HG03280 (cell line): Measurements from ENCODE around the gene SALL4.
"Not testable (repeated sequence)": the region's sequence is repeated elsewhere in the genome, so short reads cannot be mapped to it uniquely, and the experiment has no call there.

Experiments
- ATAC-seq: cut with Tn5 transposase; IDR thresholded peaks from one replicate; pipeline ENCODE4 v1.9.1; 2021; ENCODE audit warnings: mild to moderate bottlenecking, moderate library complexity; ENCODE audit not compliant: unreplicated experiment

The SALL4 gene

DNA sequence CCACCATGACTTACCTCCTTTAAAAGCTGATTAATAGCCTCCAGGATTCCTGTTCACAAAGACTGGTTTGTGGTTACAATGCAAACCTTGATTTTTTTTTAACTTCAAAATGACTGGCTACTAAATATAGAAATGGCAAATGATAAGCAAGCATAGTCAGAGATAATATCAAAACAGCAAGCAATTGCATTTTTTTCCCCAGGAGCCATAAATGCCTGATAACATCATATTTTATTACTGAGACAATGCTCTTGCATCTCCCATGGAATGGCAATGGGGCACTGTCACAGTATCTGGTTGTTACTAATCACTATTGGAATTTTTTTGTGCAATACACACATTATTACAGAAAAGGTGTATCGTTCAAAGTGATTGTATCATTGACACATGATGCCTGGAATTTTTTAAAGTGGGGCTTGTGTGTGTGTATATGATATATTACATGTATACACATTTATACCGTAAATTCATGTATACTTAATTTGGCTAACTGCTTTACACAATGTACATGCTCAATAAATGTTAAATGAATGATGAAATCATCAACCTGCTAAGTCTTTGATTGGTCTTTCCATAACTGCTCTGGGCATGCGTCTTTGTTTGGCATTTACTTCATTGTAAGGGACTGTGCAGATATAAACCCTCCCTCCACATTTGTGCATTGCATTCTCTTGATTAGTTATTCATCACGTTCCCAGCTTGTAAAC is 980 bp upstream of the SALL4 start:
- ATAC-seq, result no peak

GRCh38 chr20:51801823-51802123 is 548 bp downstream of the SALL4 start:
- ATAC-seq, result no peak

DNA sequence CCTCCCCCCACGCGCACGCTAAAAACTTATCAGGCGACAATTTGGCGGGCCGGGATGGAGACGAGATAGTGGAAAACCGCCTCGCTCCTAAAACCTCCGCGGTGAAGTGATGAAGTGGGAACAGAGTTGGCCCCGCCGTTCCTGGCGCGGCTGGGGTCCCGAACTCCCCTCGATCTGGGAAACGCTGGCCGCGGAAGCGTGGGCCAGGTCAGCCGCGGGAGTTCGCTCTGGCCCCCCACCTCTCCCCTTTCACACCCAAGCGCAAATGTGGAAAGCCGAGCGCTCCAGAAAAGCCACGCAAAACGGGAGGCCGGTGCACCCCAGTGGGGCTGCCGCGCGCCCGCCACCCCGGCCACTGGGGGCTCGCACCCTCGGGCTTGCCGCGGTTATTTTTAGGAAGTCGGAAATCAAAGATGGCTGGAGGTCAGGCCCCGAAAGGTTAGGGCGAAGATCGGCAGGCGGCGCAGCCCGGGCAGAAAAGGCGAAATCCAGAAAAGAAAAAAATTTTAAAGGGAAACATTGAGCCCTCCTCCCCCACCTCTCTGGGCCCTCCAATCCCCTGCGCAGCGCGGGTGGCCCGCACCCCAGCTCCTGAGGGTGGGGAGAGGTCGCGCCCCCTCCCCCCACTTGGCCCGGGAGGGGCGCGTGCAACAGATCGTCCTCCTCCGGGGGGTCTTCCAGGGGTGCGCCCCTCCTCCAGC is 1.0 kb downstream of the SALL4 start:
- ATAC-seq, result no peak

GRCh38 chr20:51800872-51801121 is 1.5 kb downstream of the SALL4 start:
- ATAC-seq, result no peak

- no peak for ATAC-seq
Observed at GRCh38 chr20:51800060-51800871, 2.1 kb downstream of the SALL4 start.

GRCh38 chr20:51799401-51799860 is 2.9 kb downstream of the SALL4 start:
- ATAC-seq, result no peak

DNA sequence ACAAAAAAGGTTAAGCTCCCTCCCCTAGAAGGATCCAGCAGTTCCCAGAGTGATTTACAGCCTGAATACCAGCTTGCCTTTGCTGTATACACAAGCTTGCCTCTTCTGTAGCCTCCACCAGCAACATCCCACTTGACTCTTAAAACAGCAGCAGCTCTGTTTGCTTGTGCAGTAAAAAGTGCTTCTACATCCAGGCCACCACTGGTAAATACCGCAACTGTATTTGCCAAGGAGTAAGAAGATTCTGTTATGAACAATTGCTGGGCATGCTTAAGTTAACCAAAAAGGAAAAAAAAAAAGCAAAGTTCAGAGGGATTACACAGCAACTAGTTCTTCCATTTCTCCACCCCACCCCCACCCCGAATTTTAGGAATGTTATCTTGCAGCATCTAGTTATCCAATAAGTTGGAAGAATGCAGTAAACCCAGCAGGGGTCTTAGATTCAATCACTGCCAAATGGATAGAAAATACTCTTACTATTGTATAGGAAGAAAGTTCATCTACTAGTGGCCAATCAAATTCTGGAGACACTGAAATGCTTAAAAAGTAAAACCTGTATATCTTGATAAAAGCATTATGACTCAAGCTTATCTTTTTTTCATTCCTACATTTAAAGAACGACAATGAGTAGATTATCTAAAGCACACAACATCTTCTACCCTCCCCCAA is 4.8 kb downstream of the SALL4 start:
- ATAC-seq, result no peak

GRCh38 chr20:51796340-51796739 is 6.0 kb downstream of the SALL4 start:
- no peak for ATAC-seq

- no peak for ATAC-seq
Observed at GRCh38 chr20:51792960-51793359, 9.4 kb downstream of the SALL4 start.

DNA sequence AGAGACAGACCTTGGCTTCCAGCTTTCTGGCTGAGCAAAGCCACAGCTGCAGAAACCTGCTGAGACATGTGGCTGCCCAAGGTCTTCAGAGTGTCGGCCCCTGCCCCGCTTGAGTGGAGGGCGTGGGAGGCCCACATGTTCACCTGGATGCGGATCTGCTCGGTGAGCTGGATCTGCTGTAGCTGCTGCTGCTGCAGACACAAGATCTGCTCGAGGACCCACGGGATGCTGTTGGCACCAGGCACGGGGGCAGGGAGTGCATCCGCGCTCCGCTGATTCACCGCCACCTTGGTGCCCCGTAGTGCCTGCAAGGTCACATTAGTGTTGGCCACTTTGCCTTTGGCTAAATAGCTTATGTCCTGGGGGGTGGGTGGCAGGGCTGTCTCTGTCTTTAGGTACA is 10.7 kb downstream of the SALL4 start:
- ATAC-seq, result no peak

GRCh38 chr20:51790256-51790655 is 12.1 kb downstream of the SALL4 start:
- no peak for ATAC-seq

- no peak for ATAC-seq
Observed at GRCh38 chr20:51789434-51789833, 12.9 kb downstream of the SALL4 start.

- ATAC-seq, result no peak
Observed at GRCh38 chr20:51788822-51789221, 13.5 kb downstream of the SALL4 start.

DNA sequence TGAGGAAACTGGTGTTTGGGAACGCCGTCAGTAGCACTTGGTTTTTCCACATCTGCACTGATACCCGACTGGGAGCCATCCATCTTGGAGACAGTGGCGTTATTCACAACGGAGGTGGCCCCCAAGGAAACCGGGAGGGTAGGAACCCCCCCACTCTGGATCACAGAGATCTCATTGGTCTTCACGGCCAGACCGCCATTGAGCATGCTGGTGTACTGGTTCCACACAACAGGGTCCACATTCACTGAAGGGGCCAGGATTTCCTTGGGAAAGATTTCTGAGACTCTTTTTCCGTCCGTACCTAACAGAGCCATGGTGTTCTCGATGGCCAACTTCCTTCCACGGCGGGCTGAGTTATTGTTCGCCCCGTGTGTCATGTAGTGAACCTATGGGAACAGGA is 18.0 kb downstream of the SALL4 start:
- no peak for ATAC-seq

DNA sequence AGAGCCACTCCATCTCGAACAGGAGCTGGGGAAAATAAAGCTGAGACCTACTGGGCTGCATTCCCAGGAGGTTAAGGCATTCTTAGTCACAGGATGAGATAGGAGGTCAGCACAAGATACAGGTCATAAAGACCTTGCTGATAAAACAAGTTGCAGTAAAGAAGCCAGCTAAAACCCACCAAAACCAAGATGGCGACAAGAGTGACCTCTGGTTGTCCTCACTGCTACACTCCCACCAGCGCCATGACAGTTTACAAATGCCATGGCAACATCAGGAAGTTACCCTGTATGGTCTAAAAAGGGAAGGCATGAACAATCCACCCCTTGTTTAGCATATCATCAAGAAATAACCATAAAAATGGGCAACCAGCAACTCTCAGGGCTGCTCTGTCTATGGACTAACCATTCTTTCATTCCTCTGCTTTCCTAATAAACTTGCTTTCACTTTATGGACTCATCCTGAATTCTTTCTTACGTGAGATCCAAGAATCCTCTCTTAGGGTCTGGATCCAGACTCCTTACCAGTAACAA is 24.0 kb downstream of the SALL4 start:
- not testable (repeated sequence) for ATAC-seq

GRCh38 chr20:51775241-51775640 is 27.1 kb downstream of the SALL4 start:
- no peak for ATAC-seq

GRCh38 chr20:51772236-51772635 is 30.1 kb downstream of the SALL4 start:
- no peak for ATAC-seq

DNA sequence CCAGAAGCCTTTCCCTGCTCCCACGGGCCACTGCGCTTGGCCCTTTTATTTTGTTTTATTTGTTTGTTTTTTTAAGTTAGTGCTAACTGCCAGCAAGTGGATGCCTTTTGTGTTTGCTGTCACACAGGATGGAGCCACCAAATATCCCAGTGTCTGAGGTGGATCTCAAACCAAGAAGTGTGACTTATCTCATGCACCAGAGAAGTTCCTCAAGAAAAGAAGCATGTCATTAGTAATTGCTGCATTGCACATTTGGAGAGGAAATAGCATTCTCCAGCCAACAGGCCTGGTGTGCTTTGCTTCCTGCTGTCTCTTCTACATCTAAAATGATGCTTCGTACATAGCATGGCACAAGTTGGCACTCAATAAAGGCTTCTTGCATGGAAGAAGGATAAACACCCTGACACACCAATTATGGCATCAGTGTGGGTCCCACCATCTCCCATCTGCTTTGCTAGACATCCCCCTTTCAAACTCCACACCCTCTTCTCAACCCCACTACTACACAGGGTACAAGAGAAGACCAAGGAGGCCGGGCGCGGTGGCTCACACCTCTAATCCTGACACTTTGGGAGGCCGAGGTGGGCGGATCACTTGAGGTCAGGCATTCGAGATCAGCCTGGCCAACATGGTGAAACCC is 32.2 kb downstream of the SALL4 start:
- no peak for ATAC-seq

- ATAC-seq, result no peak
Observed at GRCh38 chr20:51768759-51769517, 33.4 kb downstream of the SALL4 start.
